ENCODE data around the gene CIT. TPM values are rescaled to one million over a fixed set of nuclear protein-coding genes. Genes with fewer than 3 reads are reported as not detected.

Gene CIT
- total and polyA plus RNA-seq, 2 donors (not counting 1 experiment from before 2014, with no cell fraction given): 6.8 to 25.4 TPM

DNA sequence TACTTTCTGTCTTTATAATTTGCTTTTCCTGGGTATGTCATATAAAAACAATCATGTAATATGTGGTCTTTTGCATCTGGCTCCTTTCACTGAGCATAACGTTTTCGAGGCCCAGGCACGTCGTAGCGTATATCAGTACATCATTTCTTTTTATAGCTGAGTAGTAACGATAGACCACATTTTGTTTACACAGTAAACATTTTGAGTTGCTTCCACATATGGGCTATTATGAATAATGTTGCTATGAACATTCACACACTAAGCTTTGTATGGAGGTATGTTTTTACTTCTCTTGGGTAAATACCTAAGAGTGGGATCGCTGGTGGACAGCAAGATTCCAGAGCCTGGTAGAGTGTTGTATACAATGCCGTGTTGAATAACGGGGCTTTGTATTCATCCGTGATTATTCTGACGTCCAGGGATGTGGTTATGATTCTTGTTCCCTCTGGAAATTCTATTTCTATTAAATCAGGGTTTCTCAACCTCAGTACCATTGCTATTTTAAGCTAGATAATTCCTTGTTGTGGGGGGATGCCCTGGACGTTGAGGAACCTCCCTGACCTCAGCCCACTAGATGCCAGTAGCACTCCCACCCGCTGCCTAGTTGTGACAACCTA, 38.9 kb upstream of the CIT start:
- TF ChIP-seq, protein P1, sequence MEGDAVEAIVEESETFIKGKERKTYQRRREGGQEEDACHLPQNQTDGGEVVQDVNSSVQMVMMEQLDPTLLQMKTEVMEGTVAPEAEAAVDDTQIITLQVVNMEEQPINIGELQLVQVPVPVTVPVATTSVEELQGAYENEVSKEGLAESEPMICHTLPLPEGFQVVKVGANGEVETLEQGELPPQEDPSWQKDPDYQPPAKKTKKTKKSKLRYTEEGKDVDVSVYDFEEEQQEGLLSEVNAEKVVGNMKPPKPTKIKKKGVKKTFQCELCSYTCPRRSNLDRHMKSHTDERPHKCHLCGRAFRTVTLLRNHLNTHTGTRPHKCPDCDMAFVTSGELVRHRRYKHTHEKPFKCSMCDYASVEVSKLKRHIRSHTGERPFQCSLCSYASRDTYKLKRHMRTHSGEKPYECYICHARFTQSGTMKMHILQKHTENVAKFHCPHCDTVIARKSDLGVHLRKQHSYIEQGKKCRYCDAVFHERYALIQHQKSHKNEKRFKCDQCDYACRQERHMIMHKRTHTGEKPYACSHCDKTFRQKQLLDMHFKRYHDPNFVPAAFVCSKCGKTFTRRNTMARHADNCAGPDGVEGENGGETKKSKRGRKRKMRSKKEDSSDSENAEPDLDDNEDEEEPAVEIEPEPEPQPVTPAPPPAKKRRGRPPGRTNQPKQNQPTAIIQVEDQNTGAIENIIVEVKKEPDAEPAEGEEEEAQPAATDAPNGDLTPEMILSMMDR (conservative IDR thresholded peaks at IDR 0.05 in 1 of 2, IDR thresholded peaks at IDR 0.05 in 1 of 2; ENCODE audit: low read depth in 1 of 2, low read length in 2 of 2): no peak
- no peaks in the 10 kb centered on the region for H3K9me3 ChIP-seq (ENCODE audit: control insufficient read depth, insufficient read depth, low read depth, low read length)
- H3K4me1 ChIP-seq (ENCODE audit: control insufficient read depth, extremely low read depth, insufficient read depth, low read length): no peaks in the 10 kb centered on the region
- H3K4me3 ChIP-seq (replicated peaks in 1 of 4; ENCODE audit: control extremely low read depth in 1 of 4, insufficient read depth in 1 of 4, low read depth in 3 of 4, low read length in 4 of 4): no peak overlapping the region
- no peak for DNase-seq (ENCODE audit: low read depth in 2 of 2)
- no peak overlapping the region for H3K9ac ChIP-seq (ENCODE audit: insufficient read depth, low read length)
- H3K4me2 ChIP-seq (ENCODE audit: extremely low read depth, insufficient read depth, low read length): no peak overlapping the region
- H3K36me3 ChIP-seq (ENCODE audit: control insufficient read depth, insufficient read depth, low read length): no peaks in the 10 kb centered on the region
- no peak overlapping the region for H3K27ac ChIP-seq (ENCODE audit: insufficient read depth, low read length)
- H3K27me3 ChIP-seq (ENCODE audit: control insufficient read depth, insufficient read depth, low read length): no peaks in the 10 kb centered on the region
- no peaks in the 10 kb centered on the region for H3K79me2 ChIP-seq (ENCODE audit: control insufficient read depth, insufficient read depth, low read length)
- no peak overlapping the region for H2AFZ ChIP-seq (ENCODE audit: low read length)
- H4K20me1 ChIP-seq (ENCODE audit: control insufficient read depth, extremely low read depth, insufficient read depth, low read length): no peaks in the 10 kb centered on the region

DNA sequence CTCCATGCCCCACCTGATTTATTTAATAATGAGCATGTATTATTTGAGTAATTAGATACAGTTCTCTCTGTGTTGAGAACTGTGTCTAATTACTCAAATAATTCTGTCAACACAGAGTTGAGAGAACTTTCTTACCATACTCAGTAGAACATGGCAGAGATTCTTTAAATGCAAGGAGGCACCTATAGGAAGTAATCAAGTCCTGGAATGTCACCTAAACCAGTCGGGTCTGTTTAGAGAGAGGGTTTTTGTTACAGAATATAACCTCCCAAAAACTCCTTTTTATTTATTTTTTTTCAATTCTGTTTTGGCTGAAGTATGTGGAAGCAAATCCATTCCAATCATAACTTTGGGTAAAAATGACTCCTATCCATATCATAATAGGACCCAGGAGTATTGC, 37.5 kb upstream of the CIT start:
- H3K79me2 ChIP-seq (ENCODE audit: control insufficient read depth, insufficient read depth, low read length): no peaks in the 10 kb centered on the region
- H3K27ac ChIP-seq (ENCODE audit: insufficient read depth, low read length): no peak overlapping the region
- H4K20me1 ChIP-seq (ENCODE audit: control insufficient read depth, extremely low read depth, insufficient read depth, low read length): no peaks in the 10 kb centered on the region
- no peaks in the 10 kb centered on the region for H3K4me1 ChIP-seq (ENCODE audit: control insufficient read depth, extremely low read depth, insufficient read depth, low read length)
- DNase-seq (ENCODE audit: low read depth in 2 of 2): no peak
- H3K4me2 ChIP-seq (ENCODE audit: extremely low read depth, insufficient read depth, low read length): no peak overlapping the region
- no peaks in the 10 kb centered on the region for H3K36me3 ChIP-seq (ENCODE audit: control insufficient read depth, insufficient read depth, low read length)
- TF ChIP-seq EZH2 (IDR thresholded peaks at IDR 0.05; ENCODE audit: low read length, missing control alignments): no peak
- TF ChIP-seq, protein P1 (conservative IDR thresholded peaks at IDR 0.05 in 1 of 2, IDR thresholded peaks at IDR 0.05 in 1 of 2; ENCODE audit: low read depth in 1 of 2, low read length in 2 of 2): no peak
- H3K9me3 ChIP-seq (ENCODE audit: control insufficient read depth, insufficient read depth, low read depth, low read length): no peaks in the 10 kb centered on the region
- H3K27me3 ChIP-seq (ENCODE audit: control insufficient read depth, insufficient read depth, low read length): no peaks in the 10 kb centered on the region
- no peak overlapping the region for H3K4me3 ChIP-seq (replicated peaks in 1 of 4; ENCODE audit: control extremely low read depth in 1 of 4, insufficient read depth in 1 of 4, low read depth in 3 of 4, low read length in 4 of 4)
- no peak overlapping the region for H2AFZ ChIP-seq (ENCODE audit: low read length)
- no peak overlapping the region for H3K9ac ChIP-seq (ENCODE audit: insufficient read depth, low read length)

- Histone ChIP-seq H3K9me3 (ENCODE audit: control insufficient read depth, insufficient read depth, low read depth, low read length) (no peaks in the 10 kb centered on the region), H4K20me1 (ENCODE audit: control insufficient read depth, extremely low read depth, insufficient read depth, low read length) (no peaks in the 10 kb centered on the region), H3K4me3 (replicated peaks in 1 of 4; ENCODE audit: control extremely low read depth in 1 of 4, insufficient read depth in 1 of 4, low read depth in 3 of 4, low read length in 4 of 4) (no peak overlapping the region), H3K36me3 (ENCODE audit: control insufficient read depth, insufficient read depth, low read length) (no peaks in the 10 kb centered on the region), H3K27me3 (ENCODE audit: control insufficient read depth, insufficient read depth, low read length) (no peaks in the 10 kb centered on the region), H3K9ac (ENCODE audit: insufficient read depth, low read length) (no peak overlapping the region), H3K4me2 (ENCODE audit: extremely low read depth, insufficient read depth, low read length) (no peak overlapping the region), H3K4me1 (ENCODE audit: control insufficient read depth, extremely low read depth, insufficient read depth, low read length) (no peaks in the 10 kb centered on the region), H2AFZ (ENCODE audit: low read length) (no peak overlapping the region), H3K27ac (ENCODE audit: insufficient read depth, low read length) (no peak overlapping the region), H3K79me2 (ENCODE audit: control insufficient read depth, insufficient read depth, low read length) (no peaks in the 10 kb centered on the region)
- TF ChIP-seq, protein P1 (conservative IDR thresholded peaks at IDR 0.05 in 1 of 2, IDR thresholded peaks at IDR 0.05 in 1 of 2; ENCODE audit: low read depth in 1 of 2, low read length in 2 of 2): no peak
- no peak for TF ChIP-seq EZH2 (IDR thresholded peaks at IDR 0.05; ENCODE audit: low read length, missing control alignments)
- DNase-seq (ENCODE audit: low read depth in 2 of 2): no peak
Measured at GRCh38 chr12:119913536-119914330, 36.6 kb upstream of the CIT start.

Measured in fibroblast of lung (primary cell).